GM19043 (cell line): ENCODE results near the gene AGBL4.
A peak's percentile ranks its signal among the peaks of the same experiment; 100 is the strongest.

Experiments
- ATAC-seq: cut with Tn5 transposase; IDR thresholded peaks from one replicate; pipeline ENCODE4 v1.9.1; 2021; ENCODE audit warnings: low read depth; ENCODE audit not compliant: unreplicated experiment

AGBL4 gene

DNA sequence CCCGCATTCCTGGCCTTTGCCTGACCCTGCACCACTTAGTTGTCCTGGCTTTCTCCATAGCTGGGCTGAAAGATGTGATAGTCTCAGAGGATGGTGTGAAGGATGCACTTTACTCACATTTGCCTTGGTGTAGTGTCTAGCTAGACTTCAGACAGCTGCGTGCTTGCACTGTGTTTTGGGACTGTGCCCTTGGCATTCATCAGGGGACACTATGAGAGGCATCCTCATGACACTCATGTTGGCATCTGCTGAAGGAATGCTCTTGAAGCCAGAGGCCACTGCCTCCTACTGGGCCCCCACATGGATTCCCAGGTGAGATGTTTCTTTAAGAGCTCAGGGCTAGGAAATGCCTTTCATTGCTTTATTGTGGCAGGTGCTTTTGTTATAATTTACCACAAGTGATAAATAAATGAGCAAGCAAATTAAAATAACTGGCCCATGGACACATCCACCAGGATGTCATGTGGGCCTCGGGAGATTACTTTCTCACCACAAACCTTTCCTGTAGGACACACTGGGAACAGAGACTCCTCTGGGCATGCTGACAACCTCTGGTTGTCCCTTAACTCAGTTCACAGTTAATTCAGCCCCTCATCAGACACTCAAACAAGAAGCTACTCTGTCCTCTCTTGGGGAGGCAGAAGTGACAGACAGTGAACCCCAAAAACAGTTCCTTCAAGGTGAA lies 1452.3 kb downstream of the AGBL4 start:
- ATAC-seq, result no peak

DNA sequence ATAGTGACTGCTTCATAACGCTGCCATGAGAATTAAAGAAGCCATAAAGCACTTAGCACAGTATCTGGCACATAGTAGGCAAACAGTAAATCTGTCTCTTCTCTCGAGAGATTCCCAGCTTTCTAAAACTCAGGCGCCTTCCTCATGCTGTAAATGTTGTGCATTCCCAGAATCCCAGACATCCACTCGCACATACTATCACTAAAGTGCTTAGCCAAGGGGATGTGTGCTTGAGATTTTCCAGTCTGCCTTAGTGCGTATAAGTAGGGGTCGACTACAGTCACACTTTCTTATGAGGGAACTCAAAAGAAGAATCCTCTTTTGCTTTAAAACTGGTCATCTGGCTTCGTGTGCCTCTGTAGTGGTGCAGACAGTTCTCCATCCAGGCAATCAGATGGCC lies 1453.2 kb downstream of the AGBL4 start:
- ATAC-seq, result no peak

DNA sequence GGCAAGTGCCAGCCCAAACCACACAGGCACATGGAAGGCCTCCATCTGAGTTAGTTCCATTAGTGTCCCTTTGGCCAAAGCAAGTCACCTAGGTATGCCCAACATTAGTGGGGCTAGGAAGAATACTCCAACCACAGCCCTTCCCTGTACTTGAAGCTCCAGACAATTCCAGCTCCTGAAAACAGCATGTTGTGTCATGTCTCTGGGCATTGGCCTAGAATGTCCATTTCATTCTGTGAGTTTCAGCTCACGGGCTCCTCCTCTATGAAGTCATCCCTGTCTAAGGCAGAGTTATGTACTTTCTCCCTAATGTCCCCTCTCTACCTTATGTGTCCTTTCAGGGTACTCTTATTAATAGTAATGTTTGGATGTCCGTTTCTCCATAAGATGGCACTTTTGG lies 1455.3 kb downstream of the AGBL4 start:
- no peak for ATAC-seq

DNA sequence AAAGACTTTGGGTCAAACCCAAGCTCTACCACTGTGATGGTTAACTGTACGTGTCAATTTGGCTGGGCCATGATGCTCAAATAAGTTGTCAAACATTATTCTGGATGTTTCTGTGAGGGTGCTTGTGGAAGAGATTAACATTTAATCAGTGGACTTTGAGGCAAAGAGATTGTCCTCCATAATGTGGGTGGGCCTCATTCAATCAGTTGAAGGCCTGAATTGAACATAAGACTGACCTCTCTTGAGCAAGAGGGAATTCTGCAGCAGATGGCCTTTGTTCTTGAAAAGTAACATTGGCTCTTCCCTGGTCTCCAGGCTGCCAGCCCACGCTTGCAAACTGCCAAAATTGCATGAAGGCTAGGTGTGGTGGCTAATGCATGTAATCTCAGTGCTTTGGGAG lies 1457.3 kb downstream of the AGBL4 start:
- ATAC-seq, result no peak

DNA sequence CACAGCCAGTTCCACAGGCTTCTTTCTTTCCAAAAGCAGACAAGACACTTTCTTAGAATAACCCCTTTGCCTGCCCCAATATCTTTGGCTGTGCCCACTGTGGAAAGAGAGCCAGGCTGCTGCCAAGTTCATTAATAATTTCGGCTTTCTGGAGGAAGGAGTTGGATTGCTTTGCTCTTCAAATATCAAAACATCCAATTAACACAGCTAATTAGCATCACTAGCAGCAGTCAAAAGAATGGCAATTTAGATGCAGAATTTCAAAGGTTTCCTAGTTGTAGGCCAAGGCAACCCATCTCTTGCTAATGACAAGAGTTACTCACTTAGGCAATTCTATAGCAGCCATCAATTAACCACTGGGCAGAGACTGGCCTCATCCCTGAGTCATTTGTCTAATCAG lies 1460.7 kb downstream of the AGBL4 start:
- no peak for ATAC-seq

DNA sequence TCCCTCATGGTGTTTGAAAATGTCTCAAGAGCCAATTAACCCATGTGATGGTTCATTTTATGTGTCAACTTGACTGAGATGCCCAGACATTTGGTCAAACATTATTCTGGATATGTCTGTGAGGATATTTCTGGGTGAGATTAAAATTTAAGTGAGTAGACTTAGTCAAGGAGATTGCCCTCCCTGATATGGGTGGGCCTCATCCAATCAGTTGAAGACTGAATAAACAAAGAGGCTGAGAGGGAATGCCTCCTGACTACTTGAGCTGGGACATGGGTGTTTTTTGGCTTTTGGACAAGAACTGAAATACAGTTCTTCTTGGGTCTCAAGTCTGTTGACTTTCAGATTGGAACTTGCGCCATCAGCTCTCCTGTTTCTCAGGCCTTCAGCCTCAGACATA lies 1462.3 kb downstream of the AGBL4 start:
- ATAC-seq, result no peak

DNA sequence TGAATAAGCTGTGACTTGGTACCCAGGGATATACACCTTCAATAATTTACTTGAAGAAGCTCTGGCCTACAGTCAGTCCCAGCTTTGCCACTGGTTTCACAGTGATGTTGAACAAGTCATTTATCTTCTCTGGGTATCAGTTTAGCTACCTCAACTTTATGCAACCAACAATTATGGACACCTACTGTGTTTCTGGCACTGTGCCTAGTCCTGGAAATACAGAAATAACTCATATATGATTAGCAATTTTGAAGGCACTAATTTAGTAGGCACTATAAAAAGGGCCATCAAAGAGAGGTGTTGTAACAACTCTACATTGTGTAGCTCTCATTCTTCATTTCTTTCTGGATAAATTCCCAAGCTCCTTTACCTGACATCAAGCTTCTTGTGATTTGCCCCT lies 1463.2 kb downstream of the AGBL4 start:
- ATAC-seq, result no peak

DNA sequence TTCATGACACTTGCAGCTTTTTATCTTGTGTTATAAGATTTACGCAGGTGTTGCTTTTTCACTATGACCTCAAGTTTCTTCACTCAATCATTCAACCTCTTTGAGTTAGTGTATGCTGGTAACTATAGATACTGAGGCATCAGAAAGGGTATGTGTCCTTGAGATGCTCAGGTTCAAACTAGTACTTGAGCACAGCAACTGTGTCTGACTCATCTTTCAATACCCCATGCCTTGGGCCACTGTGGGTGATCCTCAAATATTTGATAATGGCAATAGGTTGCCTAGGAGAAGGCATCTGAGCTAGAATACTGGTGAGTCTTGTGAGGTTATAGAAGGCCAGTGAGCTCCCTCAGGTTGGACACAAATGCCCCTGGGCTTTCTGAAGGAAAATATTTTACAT lies 1463.6 kb downstream of the AGBL4 start:
- ATAC-seq, result no peak

DNA sequence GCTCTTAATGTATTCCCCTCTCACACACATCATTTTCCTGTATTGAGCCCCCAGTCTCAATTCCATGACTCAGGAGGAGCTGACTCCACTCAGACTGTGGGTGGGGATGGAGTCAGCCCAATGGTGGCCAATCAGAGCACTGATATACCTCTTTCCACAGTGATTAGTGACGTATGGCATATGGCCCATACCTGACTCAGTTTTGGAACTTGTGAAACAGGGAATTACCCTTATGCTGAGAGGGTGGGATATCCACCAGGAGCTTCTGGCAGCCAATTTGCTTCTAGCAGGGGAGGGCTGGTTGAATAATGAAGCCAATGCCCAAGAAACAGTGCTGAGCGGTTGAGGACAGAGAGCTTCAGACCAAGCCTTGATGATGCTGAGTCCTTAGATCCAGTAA lies 1465.4 kb downstream of the AGBL4 start:
- ATAC-seq, result no peak

DNA sequence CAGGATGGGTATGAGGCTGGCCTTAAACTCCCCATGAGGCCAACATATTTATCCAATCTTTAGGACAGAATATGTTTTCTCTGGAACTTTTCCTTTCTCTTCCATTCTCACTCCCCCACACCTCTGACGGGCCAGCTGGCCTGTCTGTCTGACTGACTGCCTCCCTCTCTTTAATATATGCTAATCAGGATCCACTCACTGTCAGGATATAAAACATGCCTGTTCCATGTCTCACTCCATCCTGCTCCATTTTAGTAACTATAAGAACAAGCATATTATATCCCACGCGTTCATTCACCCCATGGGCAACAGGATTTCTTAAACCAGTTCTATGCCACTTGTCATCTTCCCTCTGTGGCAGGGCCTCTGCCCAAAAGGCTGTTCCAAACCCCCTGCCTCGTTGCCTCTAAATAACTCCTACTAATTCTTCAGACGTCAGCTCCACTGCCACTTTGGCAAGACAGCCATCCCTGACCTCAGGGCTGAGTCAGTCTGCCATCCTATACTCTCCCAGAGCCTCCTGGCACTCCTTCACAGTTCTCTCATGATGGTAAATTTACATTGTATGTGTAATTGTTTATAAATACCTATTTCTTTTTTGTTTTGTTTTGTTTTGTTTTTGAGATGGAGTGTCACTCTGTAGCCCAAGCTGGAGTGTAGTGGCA lies 1467.4 kb downstream of the AGBL4 start:
- no peak for ATAC-seq

DNA sequence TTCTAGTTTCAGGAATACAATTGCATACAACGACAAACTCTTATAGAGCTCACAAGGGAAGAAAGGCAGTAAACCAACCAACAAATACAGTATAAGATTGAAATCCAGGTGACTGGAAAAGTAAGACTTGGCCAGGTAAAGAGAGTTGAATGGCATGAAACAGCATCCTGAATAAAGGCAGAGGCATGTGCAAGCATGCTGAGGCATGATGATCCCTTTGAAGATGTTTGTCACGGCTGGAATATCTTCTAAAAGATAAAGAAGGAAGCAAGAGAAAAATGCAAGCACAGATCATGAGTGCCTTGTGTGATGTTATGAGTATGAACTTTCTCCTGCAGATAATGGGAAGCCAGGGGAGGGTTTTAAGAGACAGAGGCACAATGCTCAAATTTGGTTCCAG lies 1468.5 kb downstream of the AGBL4 start:
- no peak for ATAC-seq

DNA sequence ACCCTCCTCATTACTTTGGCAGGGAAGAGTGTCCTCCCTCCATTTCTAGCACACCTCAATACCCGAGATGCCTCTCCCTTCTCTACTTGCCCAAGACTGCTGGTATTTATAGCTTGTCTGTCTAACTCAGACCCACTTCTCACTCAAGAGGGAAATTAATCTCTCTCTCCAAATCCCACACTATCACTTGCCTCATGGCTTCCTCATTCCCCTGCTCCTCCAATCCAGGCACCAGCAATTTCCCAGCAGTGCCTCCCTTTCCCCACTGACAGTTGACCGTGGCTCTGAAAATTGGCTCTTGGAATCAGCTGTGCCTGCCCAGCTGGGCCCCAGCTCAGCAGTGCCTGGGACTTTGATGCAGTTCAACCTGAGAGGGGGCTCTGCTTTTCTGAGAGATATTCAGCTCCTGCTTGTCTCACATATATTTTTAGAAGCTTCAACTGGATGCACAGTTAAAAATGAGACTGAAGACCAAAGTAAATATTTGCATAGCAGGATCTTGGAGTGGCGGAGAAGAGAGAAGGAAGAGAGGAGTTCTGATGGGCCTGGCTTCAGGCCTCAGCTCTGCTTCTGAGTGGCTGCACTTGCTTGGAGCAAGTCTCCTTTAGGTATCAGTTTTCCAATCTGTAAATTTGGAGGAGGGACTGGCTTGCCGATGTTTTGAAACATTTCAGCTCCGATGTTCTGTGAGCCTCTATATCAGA lies 1470.7 kb downstream of the AGBL4 start:
- no peak for ATAC-seq

DNA sequence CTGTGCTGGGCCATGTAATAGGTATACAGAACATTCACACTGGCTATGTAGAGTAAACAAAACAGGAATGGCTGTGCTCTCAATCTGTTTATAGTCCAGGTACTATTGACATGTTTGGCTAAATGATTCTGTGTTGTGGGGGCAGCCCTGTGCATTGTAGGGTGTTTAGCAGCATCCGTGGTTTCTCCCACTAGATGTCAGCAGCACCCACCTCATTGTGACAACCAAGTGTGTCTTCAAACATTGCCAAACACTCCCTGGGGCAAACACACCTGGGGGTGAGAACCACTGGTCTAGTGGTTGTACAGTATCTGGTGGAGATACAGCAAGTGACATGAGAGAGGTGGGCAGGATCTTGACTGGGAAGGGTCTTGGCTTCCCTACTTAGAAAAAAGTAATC lies 1471.3 kb downstream of the AGBL4 start:
- ATAC-seq, result no peak

DNA sequence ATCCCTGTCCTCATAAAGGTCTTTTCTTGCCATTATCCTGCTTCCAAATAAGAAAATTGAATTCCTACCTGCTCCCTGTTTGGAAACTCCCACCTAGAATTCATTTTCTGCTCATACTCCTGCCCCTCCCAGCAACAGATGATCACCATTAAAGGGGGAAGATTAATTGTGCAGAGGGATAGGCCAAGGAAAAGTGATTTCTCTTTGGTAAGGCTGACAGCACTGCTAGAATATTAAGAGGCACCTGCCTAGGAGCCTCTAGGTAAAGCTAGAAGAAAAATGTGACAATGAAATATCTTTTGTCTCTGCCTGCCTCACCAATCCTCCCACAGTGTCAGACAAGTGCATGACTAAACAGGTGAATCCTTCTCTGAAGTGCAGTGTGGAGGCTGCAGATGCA lies 1474.8 kb downstream of the AGBL4 start:
- ATAC-seq, result no peak

DNA sequence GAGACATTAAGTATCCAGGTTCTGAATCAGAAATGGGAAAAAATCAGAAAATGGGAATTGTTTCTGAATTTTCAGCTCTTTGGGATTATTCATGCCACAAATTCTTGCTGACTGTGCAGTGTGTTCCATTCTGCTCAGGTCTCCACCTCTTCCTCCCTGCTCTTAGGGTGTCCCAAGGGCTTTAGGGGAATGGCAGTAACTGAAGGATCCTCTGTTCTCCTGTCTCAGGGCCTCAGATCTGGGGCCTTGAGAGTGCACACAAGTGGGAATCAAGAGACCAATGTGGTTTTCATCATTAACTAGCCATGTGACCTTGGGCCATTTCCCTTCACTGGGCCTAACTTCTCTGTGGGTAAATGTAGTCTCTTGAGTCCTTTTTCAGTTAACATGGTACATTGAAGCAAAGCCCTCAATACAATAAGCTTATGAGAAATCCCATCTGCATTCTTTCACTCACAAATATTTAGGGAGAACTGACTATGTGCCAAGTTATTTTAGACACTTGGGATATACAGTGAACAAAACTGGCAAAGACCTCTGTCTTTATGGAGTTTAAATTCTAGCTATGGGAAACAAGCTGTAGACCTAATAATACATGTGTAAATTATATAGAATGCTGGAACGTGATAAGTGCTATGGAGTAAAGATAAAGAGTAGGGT lies 1476.1 kb downstream of the AGBL4 start:
- no peak for ATAC-seq

DNA sequence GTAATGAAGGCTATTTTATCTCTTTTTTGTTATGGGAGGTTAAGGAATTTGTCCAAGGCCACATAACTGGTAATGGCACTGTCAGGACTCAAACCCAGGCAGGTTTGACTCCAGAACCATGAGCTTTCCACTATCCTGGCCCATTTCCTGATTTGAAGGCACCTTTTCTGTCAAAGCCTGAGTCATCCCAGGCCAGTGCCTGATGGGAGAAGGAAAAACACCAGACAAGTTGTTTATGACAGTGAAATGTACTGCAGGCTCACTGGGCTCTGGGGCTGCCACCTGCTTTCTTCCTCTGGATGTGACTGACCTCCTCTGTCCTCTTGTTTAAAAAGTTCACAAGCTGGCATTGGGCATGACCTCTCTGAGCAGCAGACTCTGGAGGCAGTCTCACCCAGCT lies 1479.9 kb downstream of the AGBL4 start:
- ATAC-seq, result no peak

DNA sequence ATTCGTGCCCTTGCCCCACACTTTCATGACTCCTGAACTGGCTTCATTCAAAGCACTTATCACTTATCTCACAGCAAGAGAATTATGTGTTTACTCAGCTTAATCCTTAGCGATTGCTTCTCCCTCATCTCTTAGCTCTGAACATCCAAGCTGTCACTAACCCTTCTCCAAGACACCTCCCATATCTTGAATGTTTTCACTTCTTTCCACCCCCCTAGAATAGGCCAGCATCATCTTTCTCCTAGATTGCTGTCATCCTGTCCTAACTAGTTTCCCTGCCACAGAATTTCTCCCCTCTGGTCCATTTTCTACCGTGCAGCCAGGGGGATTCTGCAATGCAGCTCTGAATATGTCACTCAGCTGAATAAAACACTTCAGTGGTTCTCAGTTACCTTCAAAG lies 1483.2 kb downstream of the AGBL4 start:
- no peak for ATAC-seq

DNA sequence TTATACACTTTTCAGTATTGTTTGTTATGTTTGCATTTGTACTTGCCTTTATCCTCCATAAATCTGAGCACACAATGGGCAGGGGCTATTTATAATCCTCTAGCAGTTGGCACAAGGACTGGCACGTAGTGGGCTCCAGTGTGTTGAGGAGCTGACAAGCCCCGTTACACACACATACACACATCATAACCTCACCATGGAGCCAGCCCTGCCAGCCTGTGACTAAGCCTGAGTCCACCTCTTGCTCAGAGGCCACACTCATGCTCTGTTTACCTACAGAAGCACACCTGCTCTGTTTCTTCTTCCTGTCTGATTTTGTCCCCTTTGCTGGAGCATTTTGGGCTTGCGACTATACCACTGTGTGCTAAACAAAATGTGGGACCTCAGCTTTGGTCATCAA lies 1487.3 kb downstream of the AGBL4 start:
- ATAC-seq, result no peak

DNA sequence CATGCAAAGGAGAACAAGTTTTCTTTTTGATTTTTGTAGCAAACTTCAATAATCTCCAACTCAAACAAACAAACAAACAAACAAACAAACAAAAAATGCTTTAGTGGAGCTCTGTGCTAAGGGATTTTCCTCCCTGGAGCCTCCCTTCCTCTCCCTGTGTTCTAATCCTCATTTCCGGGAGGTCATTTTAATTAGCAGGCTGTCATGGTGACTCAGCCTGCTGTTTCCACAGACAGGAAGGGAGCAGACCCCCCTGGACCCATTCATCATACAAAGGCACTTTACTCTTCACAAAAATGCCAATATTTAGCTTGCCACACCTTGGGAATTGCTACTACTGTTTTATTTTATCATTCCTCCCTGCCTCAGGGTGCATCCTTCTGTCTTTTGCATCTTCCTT lies 1490.8 kb downstream of the AGBL4 start:
- no peak for ATAC-seq

DNA sequence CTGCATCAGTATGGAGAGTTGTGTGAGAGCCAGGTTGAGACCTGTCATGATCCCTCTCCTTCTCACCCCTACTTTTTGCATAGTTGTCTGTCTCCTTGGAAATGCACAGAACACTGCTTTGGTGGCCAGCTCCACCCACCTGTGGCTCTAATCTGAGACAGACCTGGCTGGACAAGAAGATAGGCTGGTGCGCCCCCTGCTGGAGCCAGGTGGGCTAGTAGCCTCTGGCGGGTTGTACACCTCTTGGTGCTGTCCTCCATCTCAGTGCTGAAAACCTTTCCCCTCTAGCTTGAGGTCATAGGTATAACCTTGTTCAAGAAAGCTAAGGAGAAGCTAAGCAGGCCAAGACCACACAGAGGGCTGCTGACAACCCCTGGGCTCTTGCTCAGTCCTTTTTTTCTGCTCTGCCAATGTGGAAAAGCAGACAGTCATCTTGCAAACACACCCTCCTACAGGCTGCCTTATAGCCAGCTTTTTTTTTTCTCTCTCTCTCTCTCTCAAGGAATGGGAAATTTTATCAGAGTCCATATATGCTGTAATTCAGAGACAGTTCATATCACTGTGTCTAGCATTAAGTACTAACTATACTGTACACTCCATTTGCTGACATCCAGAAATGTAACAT lies 1492.9 kb downstream of the AGBL4 start:
- peak; percentile 66 for ATAC-seq

DNA sequence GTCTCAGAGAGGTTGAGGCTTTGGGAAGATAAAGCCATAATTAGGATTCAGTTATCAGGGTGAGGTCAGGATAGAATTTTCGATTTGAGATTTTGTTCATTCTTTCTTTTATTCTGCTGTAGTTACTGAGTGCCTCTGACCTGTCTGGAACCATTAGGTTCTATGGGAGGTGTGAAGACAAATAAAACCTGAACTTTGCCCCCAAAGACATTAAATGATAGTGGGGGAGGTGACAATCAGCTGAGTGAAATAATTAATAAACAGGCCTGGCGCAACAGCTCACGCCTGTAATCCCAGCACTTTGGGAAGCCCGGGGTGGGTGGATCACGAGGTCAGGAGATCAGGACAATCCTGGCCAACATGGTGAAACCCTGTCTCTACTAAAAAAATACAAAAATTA lies 1496.7 kb downstream of the AGBL4 start:
- no peak for ATAC-seq
